ENCODE measurements around the gene KRT40.

DNA sequence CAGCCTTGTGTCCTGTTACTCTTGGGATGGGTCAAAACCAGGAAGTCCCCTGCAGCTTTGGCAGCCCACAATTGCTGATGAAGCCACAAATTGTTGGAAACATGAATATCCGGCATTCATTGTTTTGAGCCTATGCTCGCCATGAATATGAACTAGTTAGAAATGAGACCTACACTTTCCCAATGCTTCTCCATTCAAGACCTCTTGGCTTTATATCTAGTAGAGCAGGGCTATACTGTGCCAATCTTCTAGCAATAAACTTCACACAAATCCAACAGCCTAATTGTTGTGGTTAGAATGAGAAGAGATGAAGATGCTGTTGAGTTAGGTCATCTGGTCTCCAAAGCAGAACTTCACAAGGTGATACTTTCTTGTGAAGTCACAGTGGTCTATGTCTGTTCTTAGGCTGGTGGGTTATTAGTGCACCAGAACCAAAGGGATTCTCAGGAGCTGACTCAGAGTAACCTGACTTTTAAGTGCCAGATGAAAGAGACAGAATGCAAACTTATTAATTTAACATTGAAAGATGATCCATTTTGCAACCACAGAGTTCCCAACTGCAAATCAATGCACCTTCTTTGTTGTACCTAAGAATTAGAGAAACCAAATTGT is 33.0 kb downstream of the KRT40 start:
- TF ChIP-seq POLR2A (IDR thresholded peaks at IDR 0.05): no peak
- TF ChIP-seq, protein P1, sequence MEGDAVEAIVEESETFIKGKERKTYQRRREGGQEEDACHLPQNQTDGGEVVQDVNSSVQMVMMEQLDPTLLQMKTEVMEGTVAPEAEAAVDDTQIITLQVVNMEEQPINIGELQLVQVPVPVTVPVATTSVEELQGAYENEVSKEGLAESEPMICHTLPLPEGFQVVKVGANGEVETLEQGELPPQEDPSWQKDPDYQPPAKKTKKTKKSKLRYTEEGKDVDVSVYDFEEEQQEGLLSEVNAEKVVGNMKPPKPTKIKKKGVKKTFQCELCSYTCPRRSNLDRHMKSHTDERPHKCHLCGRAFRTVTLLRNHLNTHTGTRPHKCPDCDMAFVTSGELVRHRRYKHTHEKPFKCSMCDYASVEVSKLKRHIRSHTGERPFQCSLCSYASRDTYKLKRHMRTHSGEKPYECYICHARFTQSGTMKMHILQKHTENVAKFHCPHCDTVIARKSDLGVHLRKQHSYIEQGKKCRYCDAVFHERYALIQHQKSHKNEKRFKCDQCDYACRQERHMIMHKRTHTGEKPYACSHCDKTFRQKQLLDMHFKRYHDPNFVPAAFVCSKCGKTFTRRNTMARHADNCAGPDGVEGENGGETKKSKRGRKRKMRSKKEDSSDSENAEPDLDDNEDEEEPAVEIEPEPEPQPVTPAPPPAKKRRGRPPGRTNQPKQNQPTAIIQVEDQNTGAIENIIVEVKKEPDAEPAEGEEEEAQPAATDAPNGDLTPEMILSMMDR (IDR thresholded peaks at IDR 0.05): no peak
